Forelimb muscle (tissue), 1 donor: ENCODE measurements around the gene SYNGR4. TPM values are rescaled to one million over a fixed set of nuclear protein-coding genes. Genes with fewer than 3 reads are reported as not detected.
"Not testable (repeated sequence)": the region's sequence is repeated elsewhere in the genome, so short reads cannot be mapped to it uniquely, and the experiment has no call there.

Experiments
- DNase-seq: peaks from one replicate; pipeline ENCODE4 v3.0.0-alpha.2; 2013; ENCODE audit warnings: low read depth
- polyA plus RNA-seq: library from polyadenylated mRNA; unstranded; fragments of 120-200 nt; gene quantifications from one replicate; pipeline ENCODE4 v1.2.1, GENCODE V29; 2013; ENCODE audit not compliant: insufficient read length

SYNGR4 gene
- polyA plus RNA-seq, 1 donor: not detected

DNA sequence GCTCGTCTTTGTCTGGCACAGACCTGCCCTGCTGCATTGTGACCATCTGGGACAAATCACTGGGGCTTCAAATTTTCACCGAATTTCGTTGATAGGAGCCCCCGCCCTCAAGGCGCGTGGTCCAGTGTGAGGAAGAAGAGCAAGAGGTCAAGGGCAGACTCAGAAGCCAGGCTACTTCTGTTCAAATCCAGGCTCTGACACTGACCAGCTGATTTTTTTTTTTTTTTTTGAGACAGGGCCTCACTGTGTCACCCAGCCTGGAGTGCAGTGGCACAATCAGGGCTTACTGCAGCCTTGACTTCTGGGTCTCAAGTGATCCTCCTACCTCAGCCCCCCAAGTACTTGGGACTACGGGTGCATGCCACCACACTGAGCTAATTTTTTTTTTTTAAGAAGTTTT is 7.2 kb downstream of the SYNGR4 start:
- no peak for DNase-seq

GRCh38 chr19:48371771-48372170 is 7.6 kb downstream of the SYNGR4 start:
- DNase-seq: not testable (repeated sequence)

- no peak for DNase-seq
These were observed 8.7 kb downstream of the SYNGR4 start for GRCh38 chr19:48372904-48373303.

GRCh38 chr19:48373567-48373966 is 9.4 kb downstream of the SYNGR4 start:
- no peak for DNase-seq

- DNase-seq: no peak
These were observed 14.0 kb downstream of the SYNGR4 start for GRCh38 chr19:48378194-48378570.

DNA sequence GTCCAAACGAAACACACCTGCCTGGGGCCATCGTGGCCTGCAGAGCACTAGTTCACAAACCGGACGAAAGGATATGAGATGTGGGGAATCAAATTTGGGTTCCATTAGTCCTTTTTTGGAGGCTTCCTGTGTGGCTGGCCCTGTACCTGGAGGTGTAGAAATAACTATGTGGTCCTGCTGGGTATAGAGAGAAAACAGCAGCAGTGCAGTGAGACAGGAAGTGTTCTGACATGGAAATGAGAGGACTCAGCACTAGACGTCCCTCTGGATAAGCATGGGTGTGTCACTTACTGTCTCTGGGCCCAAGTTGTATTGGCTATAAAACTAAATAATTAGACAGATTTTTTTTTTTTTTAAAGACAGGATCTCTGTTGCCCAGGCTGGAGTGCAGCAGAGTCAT is 14.9 kb downstream of the SYNGR4 start:
- DNase-seq: no peak

GRCh38 chr19:48381178-48381950 is 17.2 kb downstream of the SYNGR4 start:
- no peak for DNase-seq

GRCh38 chr19:48382286-48382685 is 18.1 kb downstream of the SYNGR4 start:
- DNase-seq: no peak

- DNase-seq: no peak
These were observed 21.4 kb downstream of the SYNGR4 start for GRCh38 chr19:48385461-48386087.

DNA sequence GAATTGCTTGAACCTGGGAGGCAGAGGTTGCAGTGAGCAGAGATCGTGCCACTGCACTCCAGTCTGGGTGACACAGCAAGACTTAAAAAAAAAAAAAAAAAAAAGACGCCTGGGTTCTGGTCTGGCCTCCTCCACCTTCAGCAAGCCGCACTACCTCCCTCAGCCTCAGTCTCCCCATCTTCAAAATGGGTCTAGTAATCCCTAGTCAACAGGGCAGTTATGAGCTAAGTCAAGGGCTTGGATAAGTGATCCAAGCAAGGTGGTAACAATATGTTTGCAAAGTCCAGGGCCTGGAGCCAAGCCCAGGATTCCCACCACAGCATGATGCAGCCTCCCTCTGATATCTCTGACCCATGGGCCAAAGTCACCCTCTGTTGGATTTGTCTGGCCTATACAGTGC is 22.8 kb downstream of the SYNGR4 start:
- no peak for DNase-seq

DNA sequence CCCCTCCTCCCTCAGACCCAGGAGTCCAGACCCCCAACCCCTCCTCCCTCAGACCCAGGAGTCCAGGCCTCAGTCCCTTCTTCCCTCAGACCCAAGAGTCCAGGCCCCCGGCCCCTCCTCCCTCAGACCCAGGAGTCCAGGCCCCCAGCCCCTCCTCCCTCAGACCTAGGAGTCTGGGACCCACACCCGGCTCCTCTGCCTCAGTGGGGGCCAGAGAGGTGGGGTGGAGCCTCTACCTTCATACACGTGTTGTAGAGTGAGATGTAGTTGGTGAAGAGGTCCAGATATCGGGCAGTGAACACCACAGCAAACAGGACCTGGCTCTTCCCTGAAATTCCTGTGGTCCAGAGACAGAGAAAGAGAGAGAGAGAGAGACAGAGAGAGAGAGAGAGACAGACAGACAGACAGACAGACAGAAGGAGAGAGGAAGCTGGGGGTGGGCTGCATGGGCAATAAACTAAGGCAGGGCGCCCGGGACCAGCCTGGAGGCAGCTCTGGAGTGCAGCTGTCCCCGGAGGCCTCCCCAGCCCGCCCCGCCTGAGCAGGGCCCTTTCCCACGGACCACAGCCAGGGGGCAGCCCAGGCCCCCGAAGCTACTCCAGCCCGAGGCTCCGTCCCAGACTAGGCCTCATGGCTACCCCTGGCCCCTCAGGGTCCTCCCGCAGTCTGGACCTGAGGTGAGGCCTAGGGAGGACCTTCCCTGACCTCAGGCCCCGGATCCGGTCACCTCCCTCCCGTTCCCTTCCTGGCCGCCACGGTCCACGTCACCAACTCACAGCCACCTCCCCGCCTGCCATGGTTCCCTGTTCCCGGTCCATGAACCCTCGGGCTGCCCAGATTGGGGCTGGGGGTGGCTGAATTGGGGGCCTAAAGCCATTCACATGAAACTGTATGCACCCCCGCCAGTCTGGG is 26.3 kb downstream of the SYNGR4 start:
- no peak for DNase-seq

DNA sequence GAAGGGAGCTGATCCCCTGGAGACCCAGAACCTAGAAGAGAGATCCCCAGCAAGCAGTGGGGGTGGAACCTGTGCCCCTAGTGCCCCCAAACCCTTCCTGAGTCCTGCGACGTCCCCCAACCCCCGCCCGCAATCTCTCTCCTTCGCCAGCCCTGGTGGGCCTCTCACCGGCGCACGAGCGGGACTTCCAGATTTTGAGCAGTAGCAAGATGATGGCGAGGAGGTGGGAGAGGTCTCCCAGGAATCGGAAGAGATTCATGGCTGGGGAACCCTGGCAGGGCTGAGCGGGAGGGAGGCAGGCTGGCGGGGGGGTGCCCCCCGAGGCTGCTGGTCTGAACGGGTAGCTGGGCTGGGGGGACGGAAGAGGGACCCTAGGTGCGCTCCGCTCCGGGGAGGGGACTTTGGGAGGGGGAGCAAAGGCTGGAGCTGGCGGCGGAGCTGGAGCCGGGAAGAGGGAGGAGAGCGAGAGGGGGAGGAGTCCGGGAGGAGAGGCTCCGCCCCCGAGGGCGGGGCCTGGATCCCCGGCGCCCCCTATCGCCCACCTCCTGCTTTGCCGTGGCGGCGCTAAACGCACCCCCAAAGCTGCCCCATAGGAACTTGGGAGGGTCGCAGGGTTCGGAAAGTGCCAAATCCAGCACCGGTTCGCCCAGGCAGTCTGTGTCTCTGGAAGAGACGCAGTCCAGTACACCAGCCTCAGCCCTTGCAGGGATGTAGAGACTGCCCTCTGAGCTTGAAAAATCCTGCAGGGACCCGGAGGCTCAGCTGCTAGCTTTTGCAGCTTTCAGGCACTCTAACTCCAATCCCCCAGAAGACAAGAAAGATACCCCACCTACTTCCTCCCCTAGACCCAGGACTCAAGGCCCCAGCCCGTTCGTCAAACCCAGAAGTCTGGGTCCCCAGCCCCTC is 27.2 kb downstream of the SYNGR4 start, which contains the start of gene KDELR1:
Gene KDELR1, minus strand, starts transcription at position 452 of the 906 bp plus-strand sequence. Its CDS starts 193 bp downstream, at position 259.
- no peak for DNase-seq

- not testable (repeated sequence) for DNase-seq
These were observed 27.8 kb downstream of the SYNGR4 start for GRCh38 chr19:48392006-48392344.

DNA sequence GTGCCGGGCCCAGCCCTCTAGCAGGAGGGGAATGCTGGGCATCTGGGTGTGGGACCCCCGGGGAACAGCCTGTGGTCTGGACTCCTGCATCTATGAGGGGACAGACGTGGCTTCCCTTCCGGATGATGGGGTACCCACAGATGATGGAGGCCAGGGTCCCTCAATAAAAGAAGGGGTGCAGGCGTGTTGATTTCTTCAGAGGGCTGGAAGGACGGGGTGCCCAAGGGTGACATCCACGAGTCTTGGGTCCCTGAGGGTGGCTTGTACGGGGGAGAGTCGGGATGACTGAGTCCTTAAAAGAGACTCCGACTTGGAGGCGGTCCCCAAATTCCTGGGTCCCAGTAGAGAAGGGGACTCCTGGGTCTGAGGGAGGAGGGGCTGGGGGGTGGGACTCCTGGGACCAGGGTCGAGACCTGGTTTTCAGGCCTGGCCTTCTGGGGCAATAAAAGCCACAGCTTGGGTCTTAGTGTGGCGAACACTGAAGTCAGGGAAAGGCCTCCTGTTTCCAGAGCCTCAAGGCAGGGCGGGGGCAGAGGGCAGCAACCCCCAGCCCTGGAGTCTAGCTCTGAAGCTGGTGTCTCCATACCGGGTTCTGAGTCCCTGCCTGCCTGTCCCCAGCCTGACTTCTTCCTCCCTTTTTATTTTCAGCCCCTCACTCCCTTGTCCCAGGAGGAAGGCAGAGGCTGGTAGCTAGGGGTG is 28.8 kb downstream of the SYNGR4 start:
- no peak for DNase-seq

DNA sequence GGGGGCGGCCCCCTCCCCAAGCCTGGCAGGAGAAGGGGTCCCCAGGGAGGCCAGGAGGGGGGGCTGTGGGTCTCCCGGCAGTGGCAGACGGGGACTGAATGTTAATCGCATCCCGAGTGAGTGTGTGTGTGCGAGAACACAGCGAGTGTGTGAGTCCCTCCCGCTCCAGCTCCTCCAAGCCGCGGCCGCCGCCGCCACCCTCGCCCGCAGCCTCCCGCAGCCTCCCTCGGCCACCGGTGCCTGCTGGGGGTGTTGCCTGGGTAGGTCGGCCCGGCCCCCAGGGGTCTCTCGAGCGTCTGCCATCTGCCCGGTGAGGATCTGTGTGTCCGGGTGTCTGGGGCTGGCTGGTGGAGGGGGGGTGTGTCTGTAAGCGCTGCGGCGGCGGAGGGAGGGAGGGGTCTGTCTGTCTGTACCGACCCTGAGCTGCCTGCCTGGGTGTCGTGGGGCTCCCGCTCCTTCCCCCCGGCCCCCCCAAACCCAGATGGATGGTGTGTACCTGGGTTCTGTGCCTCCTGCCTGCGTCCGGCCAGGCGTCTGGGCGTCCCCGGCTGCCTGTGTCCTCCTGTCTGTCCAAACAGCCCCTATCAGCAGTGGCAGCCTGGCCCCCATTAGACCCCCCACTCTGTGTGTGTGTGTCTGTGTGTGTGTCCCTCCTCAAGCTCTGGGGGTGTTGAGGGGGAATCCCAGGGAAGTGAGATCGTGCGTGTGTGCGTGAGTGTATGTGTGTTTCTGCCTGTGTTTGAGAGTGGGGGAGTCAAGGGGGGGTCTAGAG is 29.6 kb downstream of the SYNGR4 start, which contains the start of gene GRIN2D:
Gene GRIN2D, plus strand, starts transcription at position 110 of the 772 bp plus-strand sequence. CDS start 4,725 bp downstream, outside the sequence.
- DNase-seq: no peak

DNA sequence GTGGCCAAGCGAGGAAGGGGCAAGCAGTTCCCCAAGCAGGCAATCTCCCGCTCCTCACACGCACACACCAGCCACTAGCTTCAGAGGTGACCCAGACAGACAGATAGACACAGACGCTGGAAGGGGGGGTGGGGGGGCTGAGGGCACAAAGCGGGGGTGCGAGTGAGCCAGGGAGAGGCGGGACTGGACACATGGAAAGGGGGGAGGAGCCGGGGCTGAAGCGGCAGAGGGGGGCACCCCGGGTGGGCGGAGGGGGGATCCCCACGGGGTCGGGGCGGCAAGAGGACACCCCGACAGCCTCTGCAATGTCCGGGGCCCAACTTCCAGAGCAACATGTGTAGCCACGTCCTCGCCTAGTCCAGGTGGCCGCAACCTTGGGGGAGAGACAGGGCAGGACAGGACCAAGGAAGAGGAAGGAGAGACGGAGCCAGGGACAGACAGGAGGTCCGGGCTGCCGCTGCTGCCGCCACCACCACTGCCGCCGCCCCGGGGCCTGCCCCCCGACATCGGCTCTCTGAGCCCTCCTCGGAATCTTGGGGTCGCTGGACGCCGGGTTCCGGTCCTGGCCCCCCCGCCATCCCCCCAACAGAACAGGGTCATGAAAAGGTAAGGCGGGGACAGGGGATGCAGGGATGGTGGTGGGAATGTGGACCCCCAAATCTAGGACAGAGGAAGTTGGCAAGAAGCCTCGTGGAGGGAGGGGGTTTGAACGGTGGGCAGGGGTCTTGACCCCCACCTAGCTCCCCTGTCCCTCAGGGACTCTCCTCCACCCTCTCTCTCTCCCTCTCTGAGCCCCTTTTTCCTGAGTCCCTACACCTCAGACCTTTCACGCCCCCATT is 30.4 kb downstream of the SYNGR4 start:
- no peak for DNase-seq

DNA sequence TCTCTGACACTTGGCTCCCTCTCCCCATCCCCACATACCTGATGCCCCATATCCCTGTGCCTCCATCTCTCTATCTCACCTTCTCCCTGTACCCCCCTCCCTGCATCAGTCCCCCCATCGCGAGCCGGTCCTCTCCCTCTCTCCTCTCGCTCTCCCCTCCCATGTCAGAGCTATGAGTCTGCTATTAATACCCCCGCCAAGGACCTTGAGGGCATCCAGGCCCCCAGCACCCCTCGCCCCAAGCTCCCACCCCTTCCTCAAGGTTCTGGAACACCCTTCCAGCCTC is 30.9 kb downstream of the SYNGR4 start:
- DNase-seq: no peak

GRCh38 chr19:48395499-48395898 is 31.3 kb downstream of the SYNGR4 start:
- no peak for DNase-seq
